HG03039 (cell line): ENCODE results near the gene LGALS12.

Source experiments
- ATAC-seq: cut with Tn5 transposase; IDR thresholded peaks from one replicate; pipeline ENCODE4 v1.9.1; 2021; ENCODE audit warnings: mild to moderate bottlenecking, moderate library complexity; ENCODE audit not compliant: unreplicated experiment

Gene LGALS12

GRCh38 chr11:63505857-63506528 is at the start of gene LGALS12:
Gene LGALS12 (plus strand): TSS chr11:63506084. CDS start chr11:63506459, 375 bp downstream.
- ATAC-seq, result no peak

- no peak for ATAC-seq
Measured at GRCh38 chr11:63459586-63459985, 46.3 kb upstream of the LGALS12 start.

GRCh38 chr11:63462137-63462536 is 43.7 kb upstream of the LGALS12 start:
- no peak for ATAC-seq

- no peak for ATAC-seq
Measured at GRCh38 chr11:63470311-63470710, 35.6 kb upstream of the LGALS12 start.

GRCh38 chr11:63472372-63472771 is 33.5 kb upstream of the LGALS12 start:
- no peak for ATAC-seq

- no peak for ATAC-seq
Measured at GRCh38 chr11:63476618-63477017, 29.3 kb upstream of the LGALS12 start.

GRCh38 chr11:63478896-63479295 is 27.0 kb upstream of the LGALS12 start:
- ATAC-seq, result no peak

- ATAC-seq, result no peak
Measured at GRCh38 chr11:63480039-63480438, 25.8 kb upstream of the LGALS12 start.

- ATAC-seq, result no peak
Measured at GRCh38 chr11:63485777-63486176, 20.1 kb upstream of the LGALS12 start.

GRCh38 chr11:63488789-63489188 is 17.1 kb upstream of the LGALS12 start:
- ATAC-seq, result no peak

GRCh38 chr11:63489879-63490278 is 16.0 kb upstream of the LGALS12 start:
- ATAC-seq, result no peak

GRCh38 chr11:63490551-63491239 is 15.2 kb upstream of the LGALS12 start, which contains the start of gene PLAAT5:
Gene PLAAT5 (minus strand): TSS chr11:63491167. CDS start chr11:63491034, 133 bp downstream.
- ATAC-seq, result no peak

GRCh38 chr11:63491240-63491587 is 14.7 kb upstream of the LGALS12 start:
- no peak for ATAC-seq

GRCh38 chr11:63491636-63492372 is 14.1 kb upstream of the LGALS12 start:
- no peak for ATAC-seq

- no peak for ATAC-seq
Measured at GRCh38 chr11:63492441-63492840, 13.4 kb upstream of the LGALS12 start.

GRCh38 chr11:63493127-63493526 is 12.8 kb upstream of the LGALS12 start:
- ATAC-seq, result no peak

GRCh38 chr11:63494975-63495374 is 10.9 kb upstream of the LGALS12 start:
- ATAC-seq, result no peak

GRCh38 chr11:63499874-63500273 is 6.0 kb upstream of the LGALS12 start:
- ATAC-seq, result no peak

- no peak for ATAC-seq
Measured at GRCh38 chr11:63501236-63501635, 4.6 kb upstream of the LGALS12 start.

- no peak for ATAC-seq
Measured at GRCh38 chr11:63502252-63502820, 3.5 kb upstream of the LGALS12 start.

- no peak for ATAC-seq
Measured at GRCh38 chr11:63503492-63503891, 2.4 kb upstream of the LGALS12 start.
